ENCODE data around the gene HNRNPA1L2. TPM values are rescaled to one million over a fixed set of nuclear protein-coding genes. Genes with fewer than 3 reads are reported as not detected.
"Not testable (repeated sequence)": the region's sequence is repeated elsewhere in the genome, so short reads cannot be mapped to it uniquely, and the experiment has no call there.

Gene HNRNPA1L2
- total RNA-seq, 8 experiments from 2014 or later: 8.1 to 28.4 (median 15.9) TPM

DNA sequence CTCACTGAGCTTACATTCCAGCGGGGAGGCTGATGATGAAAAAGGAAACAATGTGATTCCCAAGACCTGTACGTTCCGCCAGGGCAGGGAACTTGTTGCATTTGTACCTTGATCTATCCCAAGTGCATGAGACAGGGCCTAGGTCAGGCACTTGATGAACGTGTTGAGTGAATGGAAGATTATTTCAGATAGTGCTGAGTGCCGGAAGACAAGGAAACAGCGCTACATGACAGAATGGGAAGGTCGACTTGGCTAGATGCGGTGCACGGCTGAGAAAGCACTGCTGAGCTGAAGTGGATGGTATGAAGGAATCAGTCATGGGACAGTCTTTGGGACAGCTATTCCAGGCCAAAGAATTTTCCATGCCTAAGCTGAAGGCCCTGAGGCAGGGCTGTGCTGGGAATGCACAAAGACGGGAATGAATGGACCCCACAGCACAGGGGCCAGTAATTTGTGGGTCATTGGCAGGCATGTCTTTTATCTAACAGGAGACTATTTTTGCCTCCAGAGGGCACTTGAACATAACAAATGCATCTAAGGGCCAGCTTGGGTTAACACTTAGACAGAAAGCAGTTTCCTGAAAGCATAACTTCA, 33.1 kb upstream of the HNRNPA1L2 start:
- H3K4me1 ChIP-seq (replicated peaks in 1 of 2); H3K27ac ChIP-seq; in situ Hi-C loops (cut with MboI; ENCODE audit: low pct_unique_long_range_greater_than_20kb in 2 of 9, low sequenced_read_pairs in 9 of 9, unreplicated experiment in 9 of 9); H3K4me3 ChIP-seq: not testable (repeated sequence)
- ATAC-seq (replicated peaks in 6 of 8): peak; percentile 64 to 93 (median 78)
- 0 to 92% (median 81%) methylated on average over 1 to 7 of the region's 10 CpGs; no CpG with 5 or more reads in 2 of the 10 experiments for WGBS, 10 experiments

DNA sequence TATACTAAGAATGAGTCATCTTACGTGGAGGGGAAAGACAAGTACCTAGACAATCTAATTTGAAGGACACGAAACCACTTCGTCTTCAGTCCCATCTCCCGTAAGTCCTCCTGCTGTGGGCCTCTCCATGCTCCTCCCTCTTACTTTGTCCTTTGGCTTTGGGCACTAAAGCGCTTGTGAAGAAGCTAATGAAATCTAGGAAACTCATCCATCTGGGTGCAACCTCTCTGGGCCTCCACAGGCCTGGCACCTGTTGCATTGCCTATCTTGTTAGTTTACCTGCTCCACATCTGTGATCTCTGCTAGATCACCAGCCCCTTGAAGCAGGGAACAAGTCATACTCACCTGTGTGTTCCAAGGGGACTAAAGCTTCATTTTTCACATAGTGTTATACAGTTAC, 32.1 kb upstream of the HNRNPA1L2 start:
- in situ Hi-C loops (cut with MboI; ENCODE audit: low pct_unique_long_range_greater_than_20kb in 2 of 9, low sequenced_read_pairs in 9 of 9, unreplicated experiment in 9 of 9); ATAC-seq (replicated peaks in 6 of 8); H3K27ac ChIP-seq; H3K4me1 ChIP-seq (replicated peaks in 1 of 2); H3K4me3 ChIP-seq: not testable (repeated sequence)
- WGBS, 10 experiments: 50 to 100% (median 83%) methylated on average over 1 to 2 of the region's 5 CpGs; no CpG with 5 or more reads in 7 of the 10 experiments

DNA sequence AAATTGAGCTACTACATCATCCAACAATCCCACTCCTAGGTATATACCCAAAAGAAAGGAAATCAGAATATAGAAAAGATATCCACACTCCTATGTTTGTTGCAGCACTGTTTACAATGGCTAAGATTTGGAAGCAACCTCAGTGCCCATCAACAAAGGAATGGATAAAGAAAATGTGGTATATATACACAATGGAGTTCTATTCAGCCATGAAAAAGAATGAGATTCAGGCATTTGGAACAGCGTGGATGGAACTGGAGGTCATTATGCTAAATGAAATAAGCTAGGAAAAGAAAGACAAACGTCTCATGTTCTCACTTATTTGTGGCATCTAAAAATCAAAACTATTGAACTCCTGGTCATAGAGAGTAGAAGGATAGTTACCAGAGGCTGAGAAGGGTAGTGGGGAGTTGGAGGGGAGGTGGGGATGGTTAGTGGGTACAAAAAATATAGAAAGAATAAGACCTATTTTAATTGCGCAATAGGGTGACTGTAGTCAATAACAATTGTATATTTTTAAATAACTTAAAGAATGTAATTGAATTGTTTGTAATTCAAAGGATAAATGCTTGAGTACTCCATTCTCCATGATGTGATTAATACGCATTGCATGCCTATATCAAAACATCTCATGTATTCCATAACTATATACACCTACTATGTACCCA, 27.0 kb upstream of the HNRNPA1L2 start:
- Histone ChIP-seq H3K4me3 (no peak overlapping the region), H3K27ac (no peak overlapping the region), H3K4me1 (replicated peaks in 1 of 2) (peaks cover 3% of the 10 kb centered on the region in 2 donors)
- in situ Hi-C loops (cut with MboI; ENCODE audit: low pct_unique_long_range_greater_than_20kb in 2 of 9, low sequenced_read_pairs in 9 of 9, unreplicated experiment in 9 of 9): no loop called here
- no peak for ATAC-seq (replicated peaks in 6 of 8)
- WGBS, 10 experiments: 88 to 100% (median 93%) methylated on average over 1 to 4 of the region's 4 CpGs; no CpG with 5 or more reads in 1 of the 10 experiments

DNA sequence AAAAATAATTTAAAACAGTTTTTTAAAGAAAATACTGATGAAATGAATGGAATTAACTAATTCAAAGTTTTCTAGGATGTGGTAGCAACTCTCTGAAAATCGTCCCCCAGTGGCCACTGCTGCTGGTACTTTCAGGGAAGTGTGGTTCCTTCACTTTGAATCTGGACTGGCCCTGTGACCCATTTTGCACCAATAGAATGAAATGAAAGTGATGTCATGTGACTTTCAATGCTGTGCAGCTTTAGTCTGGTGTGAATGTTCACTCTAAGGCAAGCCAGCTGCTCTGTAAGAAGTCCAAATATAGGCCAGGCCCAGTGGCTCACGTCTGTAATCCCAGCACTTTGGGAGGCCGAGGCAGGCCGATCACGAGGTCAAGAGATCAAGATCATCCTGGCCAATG, 26.4 kb upstream of the HNRNPA1L2 start:
- Histone ChIP-seq H3K4me1 (replicated peaks in 1 of 2) (peaks cover 3% of the 10 kb centered on the region in 2 donors), H3K4me3 (no peak overlapping the region), H3K27ac (no peak overlapping the region)
- in situ Hi-C loops (cut with MboI; ENCODE audit: low pct_unique_long_range_greater_than_20kb in 2 of 9, low sequenced_read_pairs in 9 of 9, unreplicated experiment in 9 of 9): no loop called here
- 75 to 100% (median 100%) methylated on average over 1 to 5 of the region's 5 CpGs; no CpG with 5 or more reads in 5 of the 10 experiments for WGBS, 10 experiments
- no peak for ATAC-seq (replicated peaks in 6 of 8)

DNA sequence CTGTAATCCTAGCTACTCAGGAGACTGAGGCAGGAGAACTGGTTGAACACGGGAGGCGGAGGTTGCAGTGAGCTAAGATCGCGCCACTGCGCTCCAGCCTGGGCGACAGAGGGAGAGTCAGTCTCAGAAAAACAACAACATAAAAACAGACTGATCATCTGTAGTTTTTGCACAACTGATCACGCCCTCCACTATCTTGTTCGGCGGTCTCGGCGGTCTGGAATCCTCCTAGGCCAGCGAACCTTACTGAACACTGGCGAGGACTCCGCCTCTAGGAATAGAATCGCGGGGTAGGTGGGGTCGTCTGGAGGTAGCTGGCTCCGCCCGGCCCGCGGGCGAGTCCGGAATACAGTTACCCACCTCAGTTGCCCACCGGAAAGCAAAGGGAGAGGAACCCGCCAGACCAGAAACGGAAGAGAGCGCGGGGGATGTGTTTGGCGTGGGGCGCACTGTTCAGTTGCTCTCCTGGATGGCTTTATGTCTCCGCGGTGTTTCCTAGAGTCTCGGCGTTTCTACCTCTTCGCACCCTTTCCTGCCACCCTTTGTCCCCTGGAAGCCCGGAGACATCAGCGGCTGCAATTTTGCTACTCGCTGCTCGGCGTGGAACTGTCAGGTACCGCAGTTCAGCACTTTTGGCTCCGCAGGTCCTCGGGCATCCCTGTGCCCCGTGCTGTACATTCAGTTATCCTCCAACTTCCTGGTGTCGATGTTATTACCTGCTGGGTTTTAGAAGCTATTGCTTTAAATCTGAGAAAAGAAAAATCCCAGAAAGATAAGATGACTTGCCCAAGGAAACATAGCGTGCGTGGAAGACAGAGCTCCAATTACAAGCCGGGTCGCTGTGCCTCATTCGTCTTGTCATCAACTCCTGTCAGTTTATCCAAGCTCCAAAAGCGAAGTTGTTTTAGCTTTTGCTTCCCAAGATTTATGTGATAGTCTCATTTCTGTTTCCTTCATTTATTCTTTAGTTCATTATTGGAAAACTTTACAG, 24.9 kb upstream of the HNRNPA1L2 start:
- WGBS, 10 experiments: 0 to 13% (median 1%) methylated on average over 3 to 40 of the region's 51 CpGs
- H3K27ac ChIP-seq: peak overlapping the region; percentile 56 to 77
- peaks cover 3% of the 10 kb centered on the region in 2 donors for H3K4me1 ChIP-seq (replicated peaks in 1 of 2)
- ATAC-seq (replicated peaks in 6 of 8): peak; percentile 95 to 99 (median 99)
- peak overlapping the region; percentile 58 to 92 (median 67) for H3K4me3 ChIP-seq
- in situ Hi-C loops (cut with MboI; ENCODE audit: low pct_unique_long_range_greater_than_20kb in 2 of 9, low sequenced_read_pairs in 9 of 9, unreplicated experiment in 9 of 9): no loop called here

DNA sequence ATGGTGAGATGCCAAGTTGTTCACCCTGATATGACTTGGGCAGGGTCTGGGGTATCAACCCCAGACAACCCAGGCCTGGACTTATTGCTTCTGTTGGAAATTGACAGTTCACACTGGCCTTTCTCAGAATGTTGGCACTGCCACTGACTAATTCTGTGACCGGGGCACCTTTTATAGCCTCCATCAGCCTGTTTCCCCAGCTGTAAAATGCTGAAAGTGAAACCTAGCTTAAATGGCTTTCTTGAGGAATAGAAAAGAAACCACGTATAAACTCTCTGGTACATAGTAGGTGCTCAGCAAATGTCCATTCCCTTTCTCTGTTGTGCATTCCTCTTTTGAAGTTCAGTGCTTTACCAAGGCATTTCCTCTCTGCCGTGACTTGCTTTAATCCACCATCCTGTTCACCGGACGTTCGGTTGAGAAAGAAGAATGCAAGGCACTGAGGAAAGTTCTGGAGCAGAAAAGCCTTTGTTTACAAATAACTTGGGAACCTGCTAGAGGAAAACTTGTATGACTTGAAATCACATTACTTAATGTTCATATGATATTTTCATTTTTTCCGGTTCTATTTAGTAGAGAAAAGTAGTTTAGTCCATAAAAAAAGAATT, 11.0 kb upstream of the HNRNPA1L2 start:
- 74 to 100% (median 95%) methylated on average over 3 to 6 of the region's 7 CpGs for WGBS, 10 experiments
- H3K4me3 ChIP-seq; H3K4me1 ChIP-seq (replicated peaks in 1 of 2); ATAC-seq (replicated peaks in 6 of 8); H3K27ac ChIP-seq; in situ Hi-C loops (cut with MboI; ENCODE audit: low pct_unique_long_range_greater_than_20kb in 2 of 9, low sequenced_read_pairs in 9 of 9, unreplicated experiment in 9 of 9): not testable (repeated sequence)

DNA sequence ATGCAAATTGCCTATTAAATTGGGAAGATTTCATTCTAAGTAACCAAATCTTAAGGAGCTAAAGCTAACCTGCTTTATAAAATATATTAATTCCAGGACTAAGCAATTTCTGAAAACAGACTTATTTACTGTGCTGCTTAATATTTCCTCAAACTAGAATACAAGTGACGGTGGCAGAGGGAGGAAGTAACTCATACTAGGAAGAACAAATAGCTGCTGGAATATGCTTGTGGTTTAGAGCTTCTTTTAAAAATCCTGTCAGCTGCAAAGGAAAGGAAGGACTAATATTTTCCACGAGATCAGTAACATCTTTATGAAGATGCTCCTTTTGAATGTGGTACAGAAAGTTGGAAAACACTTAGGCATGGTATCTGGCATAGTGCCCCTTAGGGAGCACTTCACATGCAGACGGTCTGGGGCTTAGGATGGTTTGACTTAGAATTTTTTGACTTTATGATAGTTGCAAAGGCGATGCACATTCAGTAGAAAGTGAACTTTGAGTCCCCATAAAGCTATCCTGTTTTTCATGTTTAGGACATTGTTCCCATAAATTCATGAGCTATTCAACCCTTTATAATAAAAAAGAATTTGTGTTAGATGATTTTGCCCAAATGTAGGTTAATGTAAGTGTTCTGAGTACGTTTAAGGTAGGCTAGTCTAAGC, 3.4 kb upstream of the HNRNPA1L2 start:
- ATAC-seq (replicated peaks in 6 of 8): no peak
- in situ Hi-C loops (cut with MboI; ENCODE audit: low pct_unique_long_range_greater_than_20kb in 2 of 9, low sequenced_read_pairs in 9 of 9, unreplicated experiment in 9 of 9): no loop called here

DNA sequence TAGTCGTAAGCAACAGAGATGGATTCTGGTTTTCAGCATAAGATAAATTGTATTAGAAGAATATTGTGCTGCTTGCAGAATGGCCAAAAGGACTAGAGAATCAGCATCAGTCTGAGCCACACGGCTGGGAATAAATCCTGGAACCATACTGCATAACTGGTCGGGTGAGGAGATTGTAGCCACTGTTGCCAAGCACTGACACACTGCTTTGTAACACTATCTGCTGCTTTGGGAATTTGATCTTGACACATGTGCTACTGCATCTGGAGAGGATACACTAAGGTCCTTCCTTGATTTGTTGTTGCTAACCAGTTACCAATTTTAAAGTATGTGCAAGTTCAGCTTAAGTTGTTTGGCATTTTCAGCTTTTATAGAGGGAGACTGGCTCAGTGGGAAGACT, 1.9 kb downstream of the HNRNPA1L2 start:
- in situ Hi-C loops (cut with MboI; ENCODE audit: low pct_unique_long_range_greater_than_20kb in 2 of 9, low sequenced_read_pairs in 9 of 9, unreplicated experiment in 9 of 9): no loop called here
- Histone ChIP-seq H3K4me1 (replicated peaks in 1 of 2) (no peaks in the 10 kb centered on the region), H3K4me3 (no peak overlapping the region), H3K27ac (no peak overlapping the region)
- WGBS, 10 experiments: 0 to 80% (median 60%) methylated on average over 1 to 3 of the region's 3 CpGs; no CpG with 5 or more reads in 1 of the 10 experiments
- peak in 3 of 8 experiments; percentile 33 to 94 (median 49) for ATAC-seq (replicated peaks in 6 of 8)

More for the DNA sequence above, 3.4 kb upstream of the HNRNPA1L2 start:
- H3K27ac ChIP-seq: no peak overlapping the region
- H3K4me3 ChIP-seq: no peak overlapping the region
- H3K4me1 ChIP-seq (replicated peaks in 1 of 2): no peaks in the 10 kb centered on the region
- WGBS, 10 experiments: 50 to 100% (median 93%) methylated on average over 1 to 5 of the region's 5 CpGs

DNA sequence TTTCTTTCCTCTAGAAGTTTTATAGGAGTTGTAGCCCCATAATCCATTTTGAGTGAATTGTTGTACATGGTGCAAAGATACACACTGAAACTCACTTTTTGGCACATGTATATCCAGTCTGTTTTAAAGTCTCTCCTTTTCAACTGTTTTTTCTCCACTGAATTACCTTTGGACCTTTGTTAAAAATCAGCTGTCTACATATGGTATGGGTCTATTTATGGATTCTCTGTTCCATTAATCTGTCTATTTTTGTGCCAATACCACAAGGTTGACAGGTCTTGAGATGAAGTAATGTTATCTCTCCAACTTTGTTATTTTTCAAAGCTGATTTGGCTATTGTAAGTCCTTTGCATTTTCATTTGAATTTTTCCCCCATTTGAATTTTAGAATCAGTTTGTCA, 4.7 kb downstream of the HNRNPA1L2 start:
- in situ Hi-C loops (cut with MboI; ENCODE audit: low pct_unique_long_range_greater_than_20kb in 2 of 9, low sequenced_read_pairs in 9 of 9, unreplicated experiment in 9 of 9): no loop called here
- ATAC-seq (replicated peaks in 6 of 8): no peak
- peaks cover 6 to 8% of the 10 kb centered on the region in 2 donors for H3K4me1 ChIP-seq (replicated peaks in 1 of 2)
- H3K4me3 ChIP-seq: no peak overlapping the region
- H3K27ac ChIP-seq: no peak overlapping the region

DNA sequence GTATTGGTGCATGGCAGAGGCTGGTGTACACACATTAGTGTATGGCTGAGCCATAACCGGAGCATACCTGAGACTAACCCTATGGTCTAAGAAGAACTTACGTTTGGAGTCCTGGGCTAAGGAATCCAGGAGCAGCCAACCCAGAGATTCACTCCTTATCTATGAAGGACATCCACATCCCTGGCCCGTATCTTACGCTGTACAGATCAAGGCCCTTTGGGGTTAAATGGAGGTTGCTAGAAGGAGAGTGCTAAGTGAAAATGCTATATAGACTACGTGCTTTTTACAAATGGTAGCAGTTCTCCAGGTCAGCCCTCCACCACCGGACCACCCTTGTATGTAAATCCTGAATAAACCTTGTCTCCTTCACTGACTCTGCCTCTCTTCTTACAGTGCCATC, 8.5 kb downstream of the HNRNPA1L2 start:
- Histone ChIP-seq H3K4me1 (replicated peaks in 1 of 2) (peaks cover 8 to 17% of the 10 kb centered on the region in 2 donors), H3K4me3 (peak overlapping the region; percentile 45 to 71 (median 54)), H3K27ac (peak overlapping the region in 1 of 2 donors; percentile 100)
- 40 to 100% (median 68%) methylated on average over 1 to 6 of the region's 6 CpGs; no CpG with 5 or more reads in 2 of the 10 experiments for WGBS, 10 experiments
- no peak for ATAC-seq (replicated peaks in 6 of 8)
- in situ Hi-C loops (cut with MboI; ENCODE audit: low pct_unique_long_range_greater_than_20kb in 2 of 9, low sequenced_read_pairs in 9 of 9, unreplicated experiment in 9 of 9): loop anchor here in 2 of 9 experiments (25.0 kb wide), 2 partner anchors 187 to 537 kb away; partner anchors contain the start of gene PCDH8 (in 1 of the 2)

DNA sequence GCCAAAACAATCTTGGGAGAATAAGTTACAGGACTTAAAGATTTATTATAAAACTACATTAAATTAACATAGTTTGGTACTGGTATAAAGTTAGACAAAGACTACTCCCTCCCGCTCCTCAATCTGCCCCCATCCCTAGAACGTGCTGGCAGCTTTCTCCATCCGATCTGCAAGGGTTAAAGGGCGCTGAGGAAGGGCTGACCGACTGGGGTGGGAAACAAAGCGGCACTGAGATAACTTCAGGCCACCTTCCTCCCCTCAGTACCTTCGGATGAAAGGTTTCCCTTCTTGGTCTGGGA, 9.6 kb downstream of the HNRNPA1L2 start:
- Histone ChIP-seq H3K4me3 (peak overlapping the region; percentile 45 to 71 (median 54)), H3K27ac (peak overlapping the region; percentile 99 to 100), H3K4me1 (replicated peaks in 1 of 2) (peaks cover 10 to 17% of the 10 kb centered on the region in 2 donors)
- ATAC-seq (replicated peaks in 6 of 8): peak in 4 of 8 experiments; percentile 7 to 8 (median 8)
- 0 to 3% (median 0%) methylated on average over 1 to 5 of the region's 7 CpGs; no CpG with 5 or more reads in 3 of the 10 experiments for WGBS, 10 experiments
- in situ Hi-C loops (cut with MboI; ENCODE audit: low pct_unique_long_range_greater_than_20kb in 2 of 9, low sequenced_read_pairs in 9 of 9, unreplicated experiment in 9 of 9): loop anchor here in 2 of 9 experiments (25.0 kb wide), 2 partner anchors 185 to 535 kb away; partner anchors contain the start of gene PCDH8 (in 1 of the 2)

All from motor neuron (in vitro differentiated cells).